Epithelial cell of prostate (primary cell): ENCODE data around the gene LOXL3.

Source experiments
- DNase-seq: peaks from one replicate; pipeline ENCODE4 v3.0.0-alpha.2; 2011; ENCODE audit warnings: low read depth, low spot score
- H3K27ac ChIP-seq: fragments of 450-650 bp; 2 replicates; pipeline ENCODE4 v1.5.1; 2017; ENCODE audit warnings: mild to moderate bottlenecking

The LOXL3 gene

DNA sequence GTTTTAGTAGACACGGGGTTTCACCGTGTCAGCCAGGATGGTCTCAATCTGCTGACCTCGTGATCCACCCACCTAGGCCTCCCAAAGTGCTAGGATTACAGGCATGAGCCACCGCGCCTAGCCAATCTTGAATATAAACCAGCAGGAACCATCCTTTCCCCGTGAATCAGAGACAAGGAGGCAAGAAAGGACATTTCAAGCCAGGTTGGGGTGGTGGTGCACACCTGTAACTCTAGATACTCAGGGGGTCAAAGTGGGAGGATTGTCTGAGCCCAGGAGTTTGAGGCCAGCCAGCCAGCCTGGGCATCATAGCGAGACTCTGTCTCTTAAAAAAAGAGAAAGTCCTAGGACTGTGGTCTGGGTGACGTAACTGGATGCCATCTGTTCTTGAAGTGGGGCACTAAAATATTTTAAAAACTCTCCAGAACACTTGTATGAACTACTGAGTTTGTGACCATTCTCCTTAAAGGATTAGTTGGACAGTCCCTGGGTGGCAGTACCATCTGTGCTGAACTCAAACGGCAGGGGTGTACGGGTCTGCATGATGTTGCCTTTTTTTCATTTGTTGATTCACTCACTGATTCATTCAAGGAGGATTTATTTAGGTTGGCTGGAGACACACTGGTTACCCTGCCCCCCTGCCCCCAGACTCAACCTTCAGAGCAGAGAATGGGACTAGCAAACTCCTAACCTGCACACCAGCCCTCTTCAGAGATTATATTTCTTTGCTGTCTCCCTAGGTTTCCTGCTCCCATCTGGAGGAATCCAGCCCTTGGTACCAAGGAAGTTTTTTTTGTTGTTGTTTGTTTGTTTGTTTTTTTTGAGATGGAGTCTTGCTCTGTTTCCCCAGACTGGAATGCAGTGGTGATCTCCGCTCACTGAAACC lies 42.4 kb downstream of the LOXL3 start:
- no peak for DNase-seq
- no peak overlapping the region for H3K27ac ChIP-seq

DNA sequence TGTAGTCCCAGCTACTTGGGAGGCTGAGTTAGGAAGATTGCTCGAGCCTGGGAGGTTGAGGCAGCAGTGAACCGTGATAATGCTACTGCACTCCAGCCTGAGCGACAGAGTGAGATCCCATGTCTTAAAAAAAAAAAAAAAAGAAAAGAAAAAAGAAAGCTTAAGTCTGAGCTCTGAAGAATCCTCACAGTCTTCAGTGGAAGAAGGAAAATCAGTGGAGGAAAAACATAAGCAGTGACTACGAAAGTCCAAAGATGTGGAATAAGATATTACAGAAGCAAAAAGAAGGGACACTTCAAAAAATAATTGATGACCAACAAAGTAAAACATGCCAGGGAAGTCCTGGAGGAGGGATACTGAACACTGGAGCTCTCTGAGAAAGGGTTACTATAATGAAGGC lies 43.5 kb downstream of the LOXL3 start:
- DNase-seq, result no peak
- no peak overlapping the region for H3K27ac ChIP-seq

DNA sequence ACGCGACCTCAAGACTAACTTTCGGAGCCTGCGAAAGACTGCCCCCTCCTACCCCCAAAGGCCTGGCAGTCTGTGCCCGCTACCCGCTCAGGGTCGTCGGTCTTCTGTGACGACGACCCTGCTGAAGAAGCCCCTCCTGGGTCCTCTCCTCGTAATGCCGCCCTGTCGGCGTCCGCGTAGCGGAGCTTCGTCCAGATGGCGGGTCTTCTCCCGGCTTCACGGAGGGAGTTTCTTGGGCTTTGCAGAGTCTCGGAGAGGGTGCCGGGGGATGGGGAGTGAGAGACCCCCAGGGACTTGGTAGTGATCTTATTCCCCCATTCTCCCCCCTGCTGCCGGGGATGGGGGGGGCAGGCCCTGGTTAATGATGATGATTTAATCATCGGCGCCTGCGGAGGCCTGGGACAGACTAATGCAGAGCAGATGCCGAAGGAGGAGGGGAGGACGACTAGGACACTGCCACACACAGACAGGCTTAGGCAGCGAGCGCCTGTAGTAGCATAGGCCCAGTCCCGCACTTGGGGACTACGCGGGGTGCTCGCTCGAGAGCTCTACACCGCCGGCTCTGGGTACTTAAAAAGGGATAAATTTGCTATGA lies 45.7 kb downstream of the LOXL3 start:
- no peak for DNase-seq

DNA sequence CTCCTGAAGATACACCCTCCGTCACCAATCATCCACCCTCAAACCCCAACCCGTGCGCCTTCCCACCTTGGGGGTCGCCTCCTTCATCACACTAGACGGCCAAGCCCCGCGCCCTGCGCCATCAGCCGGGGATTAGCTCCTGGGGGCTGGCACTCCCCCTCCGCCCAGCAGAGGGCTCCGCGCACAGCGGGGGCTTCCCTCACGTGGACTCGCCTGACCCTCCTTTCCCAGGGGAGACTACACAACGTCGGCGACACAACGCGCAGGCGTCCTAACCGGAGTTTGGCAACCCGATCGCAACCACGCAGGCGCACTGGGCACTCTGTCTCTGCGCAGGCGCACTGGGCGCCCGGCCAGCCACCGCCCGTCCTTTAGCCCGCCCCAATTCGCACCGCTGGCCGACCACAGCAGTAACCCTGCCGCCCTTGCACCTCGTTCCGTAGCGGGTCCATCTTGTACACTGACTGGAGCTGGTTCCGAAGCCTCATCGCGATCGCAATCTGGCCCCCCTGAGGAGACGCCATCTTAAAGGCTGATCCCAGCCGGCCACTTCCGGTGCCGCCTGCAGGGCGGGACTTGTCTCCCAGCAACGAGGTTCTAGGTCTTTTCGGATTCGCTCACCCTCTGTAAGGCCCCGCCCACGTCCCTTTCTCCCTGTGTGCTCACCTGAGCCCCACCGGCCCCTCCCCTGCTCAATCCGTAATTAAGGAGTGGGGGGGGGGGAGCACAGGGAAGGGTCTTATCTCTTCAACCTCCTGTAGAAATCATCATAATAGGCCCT lies 46.4 kb downstream of the LOXL3 start, which contains the start of gene PCGF1:
PCGF1 (minus strand) TSS at position 551 of the 781 bp plus-strand sequence; CDS start at position 524, 27 bp downstream.
- H3K27ac ChIP-seq, result peak within 1 kb of the TSS; percentile 98
- DNase-seq, result peak; percentile 90

More for the DNA sequence above, 45.7 kb downstream of the LOXL3 start:
- peak overlapping the region; percentile 98 for H3K27ac ChIP-seq

DNA sequence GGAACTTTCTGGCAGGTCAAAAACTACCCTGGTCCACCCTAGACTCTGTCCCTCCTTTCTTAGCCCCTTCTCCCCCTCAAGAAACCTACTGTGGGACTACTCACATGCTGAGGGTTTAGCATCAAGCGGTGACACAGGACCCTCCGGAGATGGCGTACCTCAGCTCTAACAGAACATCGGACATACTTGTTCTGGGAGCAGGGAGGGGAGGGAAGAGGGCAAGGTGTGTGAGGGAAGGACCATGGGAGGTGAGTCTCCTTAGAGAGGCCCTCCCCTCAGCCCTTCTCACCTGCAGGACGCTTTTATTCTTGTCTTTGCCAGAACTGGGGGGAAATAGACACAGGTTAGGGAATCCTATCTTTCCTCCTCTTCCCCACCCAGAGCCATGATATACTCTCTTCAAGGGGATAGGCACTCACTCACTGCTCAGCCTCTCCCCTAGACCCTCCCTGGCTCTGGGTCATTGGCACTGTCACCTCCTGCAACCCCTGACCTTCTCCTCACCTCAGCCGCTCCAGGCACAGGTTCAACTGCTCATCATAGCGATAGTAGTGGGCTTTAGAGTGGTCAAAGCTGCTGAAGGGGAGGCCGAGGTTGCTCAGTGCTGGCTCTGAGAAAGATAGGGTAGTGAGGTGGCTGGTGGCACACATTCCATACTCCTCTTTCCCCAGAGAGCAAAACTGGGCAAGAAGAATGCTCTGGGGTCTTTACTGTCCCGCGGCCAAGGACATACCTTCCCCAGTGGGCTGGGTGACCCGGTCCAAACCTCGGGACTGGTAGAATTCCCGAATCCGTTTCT lies 48.1 kb downstream of the LOXL3 start:
- DNase-seq, result no peak

DNA sequence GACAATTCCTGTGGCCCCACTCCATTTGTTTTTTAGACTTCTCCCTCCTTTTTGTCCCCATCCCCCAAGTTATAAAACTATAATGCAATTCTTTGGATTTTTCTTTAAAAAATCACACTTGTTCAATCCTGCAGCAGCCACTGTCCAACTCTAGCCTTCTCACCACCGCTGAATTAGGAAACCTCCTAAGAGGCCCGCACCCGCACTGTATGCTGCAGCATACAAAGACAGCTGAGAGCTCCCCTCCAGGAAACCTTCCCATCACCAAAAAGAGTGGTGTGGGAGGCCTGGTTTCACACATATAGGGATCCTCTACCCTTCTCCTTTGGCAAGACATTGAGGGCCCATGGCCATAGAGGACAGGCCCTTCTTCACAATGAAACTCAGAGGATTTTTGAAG lies 49.2 kb downstream of the LOXL3 start:
- H3K27ac ChIP-seq, result no peak overlapping the region
- DNase-seq, result no peak

More for the DNA sequence above, 48.1 kb downstream of the LOXL3 start:
- H3K27ac ChIP-seq, result peak overlapping the region; percentile 98

DNA sequence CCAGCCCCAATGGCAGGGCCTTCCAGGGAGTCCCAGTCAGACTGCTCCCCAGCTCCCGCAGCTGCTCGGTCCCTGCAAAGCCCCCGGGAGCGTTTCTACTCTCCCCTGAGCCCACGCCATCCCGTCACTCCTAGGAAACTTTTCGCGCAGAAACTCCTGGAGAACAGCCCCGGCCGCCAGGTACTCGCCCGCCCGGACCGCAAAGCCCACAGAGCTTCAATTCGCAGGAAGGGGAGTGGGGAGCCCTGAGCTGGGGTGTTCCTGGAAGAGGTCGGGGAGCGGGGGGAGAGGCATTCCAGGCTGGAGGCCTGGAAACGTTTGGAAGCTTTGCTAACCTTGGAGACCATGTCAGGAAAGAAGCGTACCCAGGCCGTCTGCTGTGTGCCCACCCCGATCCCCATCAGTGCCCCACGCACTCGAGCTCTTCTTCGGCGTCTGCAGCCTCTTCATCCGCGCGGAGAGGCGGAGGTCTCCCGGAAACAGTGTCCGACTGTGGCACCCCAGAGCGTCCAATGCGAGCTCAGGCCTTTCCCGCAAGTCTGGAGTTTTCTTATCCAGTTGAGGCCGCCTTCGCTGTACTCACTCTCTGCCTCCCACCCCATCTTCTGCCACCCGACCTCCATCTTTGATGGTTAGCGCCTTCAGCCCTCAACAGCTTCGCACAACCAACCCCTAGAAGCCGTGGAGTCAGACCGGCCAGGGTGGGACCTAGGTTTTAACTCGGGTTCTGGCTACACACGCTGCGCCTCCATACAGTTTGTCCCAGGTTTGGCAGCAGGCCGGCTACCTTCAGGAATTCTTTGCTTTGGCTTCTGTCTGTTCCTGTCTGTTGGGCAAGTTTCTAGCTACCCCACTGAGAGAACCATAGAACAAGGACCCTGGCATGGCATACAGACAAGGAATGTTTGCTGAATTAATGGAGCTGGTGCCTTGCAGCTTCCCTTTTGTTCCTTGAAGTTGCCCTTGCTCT lies 50.0 kb downstream of the LOXL3 start:
- no peak overlapping the region for H3K27ac ChIP-seq
- no peak for DNase-seq

DNA sequence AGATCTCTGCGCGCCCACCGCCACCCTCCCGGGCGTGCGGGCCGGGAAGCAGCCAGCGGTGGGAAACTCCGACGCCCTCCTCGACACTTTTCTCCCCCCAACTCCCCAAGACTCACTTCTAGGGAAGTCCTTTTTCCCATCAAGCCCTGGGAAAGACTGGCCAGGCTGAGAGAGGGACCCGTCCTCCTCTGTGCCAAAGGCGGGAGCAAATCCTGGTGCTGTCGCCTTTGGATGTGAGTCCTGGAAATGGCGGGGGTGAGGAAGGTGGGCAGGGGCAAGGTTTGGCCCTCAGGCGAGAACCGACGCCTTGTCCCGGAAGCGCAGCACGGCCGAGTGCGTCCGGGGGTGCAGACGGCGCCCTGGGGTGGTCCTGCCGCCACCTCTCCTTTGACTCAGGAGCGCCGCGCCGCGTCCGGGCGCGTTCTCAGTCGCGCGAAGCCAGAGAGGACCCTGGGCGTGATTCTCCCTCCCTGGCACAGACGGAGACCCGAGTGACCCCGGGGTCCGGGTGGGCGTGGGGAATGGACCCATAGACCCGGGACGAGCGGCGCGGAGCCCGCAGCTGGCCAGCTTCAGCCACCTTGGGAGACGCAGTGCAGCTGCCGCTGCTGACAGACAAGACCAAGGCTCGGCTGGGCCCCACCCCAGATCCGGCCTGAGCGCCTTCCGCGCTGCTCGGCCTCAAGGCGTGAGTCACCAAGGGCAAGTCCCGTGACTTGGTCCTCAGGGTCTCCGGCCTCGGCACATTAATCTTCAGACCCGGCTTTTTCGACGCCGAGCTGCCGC lies 50.8 kb downstream of the LOXL3 start:
- H3K27ac ChIP-seq, result no peak overlapping the region
- peak; percentile 29 for DNase-seq

DNA sequence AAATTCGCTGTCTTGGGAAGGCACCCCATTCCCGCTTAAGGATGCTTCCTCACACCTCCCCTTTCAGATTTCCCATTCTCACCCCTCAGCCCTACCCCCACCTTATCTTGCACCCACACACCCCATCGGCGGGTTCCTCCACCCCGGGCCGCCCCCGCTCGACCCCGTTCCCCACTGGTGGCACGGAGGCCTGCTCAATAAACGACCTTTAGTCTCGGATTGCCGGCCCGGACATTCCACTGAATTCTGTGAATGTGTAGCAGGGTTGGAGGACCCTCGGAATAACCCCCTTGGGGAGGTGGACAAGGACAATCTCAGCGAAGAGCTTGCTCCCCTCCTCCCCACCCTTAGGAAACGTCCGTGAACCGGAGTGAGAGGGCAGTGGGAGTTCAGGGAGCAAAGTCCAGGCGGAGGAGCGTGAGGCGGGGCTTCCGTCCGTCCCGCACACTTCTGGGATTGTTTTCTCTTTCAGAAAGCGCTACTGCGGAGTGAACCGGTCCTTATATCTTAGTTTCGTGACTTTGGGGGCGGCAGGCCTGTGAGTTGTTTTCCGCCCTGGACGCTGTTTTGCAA lies 51.5 kb downstream of the LOXL3 start:
- no peak overlapping the region for H3K27ac ChIP-seq
- no peak for DNase-seq

DNA sequence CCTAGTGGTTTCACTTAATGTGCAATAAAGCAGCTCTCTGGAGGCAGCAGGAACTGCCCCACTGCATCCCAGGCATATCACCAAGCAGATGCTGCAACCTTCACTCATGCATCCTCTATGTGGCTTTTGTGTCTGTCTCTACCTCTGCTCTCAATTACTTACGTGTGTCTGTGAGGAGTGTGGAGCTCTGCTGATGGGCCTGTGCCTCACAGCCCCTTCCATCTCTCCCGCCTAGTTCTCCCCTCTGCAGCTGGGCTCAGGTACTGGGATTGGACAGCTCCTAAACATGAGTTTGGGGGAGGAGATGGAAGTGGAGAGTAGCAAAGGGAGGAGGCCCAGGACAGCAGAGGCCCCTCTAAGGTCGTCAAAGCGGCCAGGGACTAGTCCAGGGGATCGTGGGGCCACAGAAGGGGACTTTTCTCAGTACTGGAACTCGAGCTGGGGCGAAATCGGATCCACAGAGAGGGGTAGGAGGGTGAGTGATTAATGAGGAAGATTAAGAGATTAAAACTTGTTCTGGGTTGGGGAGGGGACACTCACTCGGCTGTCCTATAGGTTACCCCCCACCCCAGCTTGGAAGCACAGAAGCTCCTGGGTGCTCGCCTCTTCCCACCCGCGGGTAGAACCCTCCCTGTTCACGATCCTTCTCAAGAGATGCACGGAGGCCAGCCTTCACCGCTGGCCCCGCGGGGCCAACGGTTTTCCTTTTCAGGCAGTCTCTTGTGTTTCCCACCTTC lies 52.2 kb downstream of the LOXL3 start:
- DNase-seq, result no peak
- no peak overlapping the region for H3K27ac ChIP-seq

DNA sequence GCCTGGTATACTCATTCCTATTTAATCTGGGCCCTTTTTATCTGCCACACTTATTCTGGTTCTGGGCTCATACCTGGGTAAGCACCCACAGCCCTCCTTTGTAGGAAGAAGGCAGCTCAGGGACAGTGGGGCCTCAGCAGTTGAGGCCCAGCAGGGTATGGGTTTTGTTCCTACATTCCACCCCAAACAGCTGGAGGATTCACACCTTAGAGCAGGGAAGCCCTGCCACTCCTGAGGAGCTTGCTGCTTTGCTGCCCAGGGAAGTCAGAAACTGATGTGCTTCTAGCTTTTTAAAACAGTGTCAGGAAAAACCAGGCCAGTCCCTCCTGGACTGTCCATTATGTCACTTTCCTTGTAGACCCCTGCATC lies 53.2 kb downstream of the LOXL3 start:
- DNase-seq, result no peak
- H3K27ac ChIP-seq, result no peak overlapping the region

DNA sequence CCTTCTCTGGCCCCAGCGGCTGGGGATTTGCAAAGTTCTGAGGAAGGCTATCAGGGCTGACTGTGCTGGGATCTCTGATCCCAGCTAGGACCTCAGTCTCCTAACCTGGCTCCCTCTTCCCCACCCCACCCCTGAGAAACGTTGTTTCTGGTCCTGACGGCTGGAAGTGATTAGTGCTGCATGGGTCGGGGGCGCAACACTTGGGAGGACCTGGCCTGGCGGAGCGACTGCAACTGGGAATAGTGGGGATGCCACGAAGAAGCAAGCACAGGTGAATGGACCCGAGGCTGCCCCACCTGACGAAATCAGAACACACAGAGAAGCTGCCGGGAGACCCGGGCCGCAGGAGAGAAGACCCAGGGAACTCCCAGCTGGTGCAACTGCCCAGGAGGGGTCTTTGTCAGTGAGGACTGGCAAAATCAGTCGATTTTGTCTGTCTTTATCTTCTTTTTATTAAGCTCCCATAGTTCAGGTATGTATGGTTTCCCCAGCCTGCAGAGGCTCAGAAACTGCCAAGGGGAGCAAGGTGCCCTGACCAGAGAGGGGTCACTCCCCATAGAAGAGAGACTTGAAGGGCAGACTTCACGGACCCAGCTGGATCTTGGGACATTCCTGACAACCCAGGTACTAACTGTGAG lies 53.7 kb downstream of the LOXL3 start:
- no peak for DNase-seq

DNA sequence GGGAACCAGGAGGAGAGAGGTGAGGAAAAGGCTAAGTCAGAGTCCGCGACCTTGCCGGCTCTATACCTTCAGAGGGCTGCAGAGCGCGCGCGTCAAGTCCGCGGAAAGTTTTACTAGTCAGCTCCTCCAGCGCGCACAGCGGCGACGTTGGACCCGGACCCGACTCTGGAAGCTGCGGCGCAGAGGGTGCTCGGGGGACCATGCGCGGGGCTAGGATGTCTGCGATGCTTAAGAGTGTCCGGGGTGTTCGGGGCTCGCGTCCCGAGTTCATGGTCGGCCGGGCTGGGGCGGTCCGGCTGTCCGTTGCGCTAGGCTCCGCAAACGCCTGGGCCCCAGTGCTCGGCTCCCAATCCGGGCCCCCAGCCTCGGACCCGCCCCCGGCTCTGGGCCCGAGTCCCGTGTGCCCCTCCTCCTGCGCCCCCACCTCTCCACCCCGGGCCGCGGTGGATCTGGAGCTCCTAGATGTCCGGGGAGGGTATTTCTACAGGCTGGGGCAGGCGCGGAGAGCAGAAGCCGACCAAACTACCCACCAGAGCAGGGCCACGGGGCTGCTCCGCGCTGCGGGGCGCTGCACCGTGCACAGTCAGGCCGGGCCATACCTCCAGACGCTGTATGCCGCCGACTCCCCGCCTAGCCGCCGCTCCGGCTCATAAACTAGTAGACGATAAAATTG lies 54.3 kb downstream of the LOXL3 start, which contains the start of gene LBX2:
LBX2 (minus strand) TSS at position 337 of the 673 bp plus-strand sequence; CDS start at position 271, 66 bp downstream.
- no peak within 1 kb of the TSS for H3K27ac ChIP-seq
- DNase-seq, result no peak

More for the DNA sequence above, 53.7 kb downstream of the LOXL3 start:
- H3K27ac ChIP-seq, result no peak overlapping the region

DNA sequence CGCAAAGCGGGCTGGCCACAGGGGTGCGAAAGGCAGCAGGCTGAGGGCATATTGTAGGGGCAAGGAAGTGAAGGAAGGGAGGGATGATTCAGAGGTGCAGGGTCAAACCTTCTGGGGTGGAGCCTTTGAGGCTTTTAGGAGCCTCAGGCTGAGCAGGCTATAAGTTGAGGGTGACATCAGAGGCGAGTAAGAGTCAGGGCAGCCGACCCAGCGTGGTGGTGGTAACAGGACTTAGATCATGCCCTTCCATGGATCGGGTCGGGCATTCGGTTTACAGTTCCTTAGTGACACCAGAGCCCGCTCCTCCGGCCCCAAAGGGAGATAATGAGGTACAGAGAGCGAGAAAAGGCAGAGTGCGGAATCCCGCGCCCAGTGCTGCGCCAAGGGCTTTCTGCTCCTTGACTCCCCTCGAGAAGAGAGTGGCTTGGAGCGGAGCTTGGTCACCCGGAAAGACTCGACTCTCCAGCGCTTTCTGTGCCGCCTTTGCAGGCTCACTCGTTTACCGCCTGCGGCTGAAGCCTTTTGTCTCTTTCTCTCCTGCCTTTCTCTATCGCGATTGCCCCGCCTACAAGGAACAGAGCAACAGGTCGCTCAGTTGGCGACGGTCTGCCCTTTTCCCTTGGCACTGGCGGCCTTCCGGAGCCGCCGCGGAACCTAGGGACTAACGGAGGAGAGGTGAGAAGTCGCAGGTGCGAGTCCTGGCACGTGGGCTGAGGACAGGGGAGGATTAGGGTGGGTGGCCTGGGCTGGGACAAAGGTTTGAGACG lies 55.1 kb downstream of the LOXL3 start:
- no peak for DNase-seq
- no peak overlapping the region for H3K27ac ChIP-seq

DNA sequence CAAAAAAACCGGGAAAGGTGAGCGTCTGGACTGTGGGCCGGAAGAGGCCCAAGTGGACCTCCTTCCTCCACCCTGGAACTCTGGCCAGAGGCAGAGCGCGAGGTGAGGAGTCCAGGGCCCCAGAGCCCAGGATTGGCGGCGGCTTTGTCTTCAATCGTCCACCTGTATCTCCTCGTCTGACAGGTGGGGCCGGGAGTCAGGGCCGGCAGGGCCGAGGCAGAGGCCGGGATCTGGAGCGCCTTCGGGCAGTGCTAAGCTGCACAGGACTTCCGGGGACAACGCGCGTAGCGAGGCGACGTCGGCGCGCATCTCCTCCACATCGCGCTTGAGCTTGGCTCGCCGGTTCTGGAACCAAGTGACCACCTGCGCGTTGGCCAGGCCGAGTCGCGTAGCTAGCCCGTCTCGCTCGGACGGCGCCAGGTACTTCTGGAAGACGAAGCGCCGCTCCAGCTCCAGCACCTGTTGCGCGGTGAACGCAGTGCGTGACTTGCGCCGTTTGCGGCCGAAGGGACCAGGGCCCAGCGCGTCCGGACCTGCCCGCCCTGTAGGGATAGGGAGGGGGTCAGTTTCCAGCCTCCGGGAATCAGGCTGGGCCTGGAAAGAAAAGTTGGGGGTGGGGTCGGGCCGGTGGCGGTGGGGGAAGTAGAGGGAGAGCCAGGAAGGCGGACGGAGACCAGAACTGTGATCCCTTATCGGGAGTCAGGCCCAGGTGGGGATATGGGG lies 55.8 kb downstream of the LOXL3 start:
- no peak overlapping the region for H3K27ac ChIP-seq
- DNase-seq, result no peak
